IMR-90 (cell line): Measurements from ENCODE around the gene SLX4. TPM values are rescaled to one million over a fixed set of nuclear protein-coding genes. Genes with fewer than 3 reads are reported as not detected.
A peak's percentile ranks its signal among the peaks of the same experiment; 100 is the strongest.

ENCODE experiments used
- ATAC-seq: fragments of 200-7000 bp; cut with Tn5 transposase; 2 replicates; pipeline ENCODE4 v1.9.1; 2020; ENCODE audit warnings: low read depth, mild to moderate bottlenecking, moderate library complexity
- BruUV-seq: library from RNA; stranded (reverse); fragments of 400-500 nt; replicated peaks from 2 replicates; lab custom pipeline; 2021; lab: Mats Ljungman, UMichigan
- CTCF ChIA-PET: fragments of 300-600 bp; formaldehyde crosslinking; extraction: SDS; loops from one replicate; lab custom pipeline; 2021; ENCODE audit warnings: antibody characterized with exemption; lab: Yijun Ruan, JAX
- POLR2A ChIA-PET: fragments of 300-600 bp; sonication (Branson Sonifier 250); formaldehyde crosslinking; loops from one replicate; lab custom pipeline; 2022; ENCODE audit warnings: antibody characterized with exemption; ENCODE audit not compliant: unreplicated experiment; lab: Charles Lee
- DNase-seq: peaks from one replicate; pipeline ENCODE4 v3.0.0; 2013
- H2AFZ ChIP-seq: replicated peaks from 2 replicates; pipeline ENCODE3; 2013; ENCODE audit warnings: low read length, mild to moderate bottlenecking; ENCODE audit not compliant: poor library complexity
- H2AK5ac ChIP-seq: 2 replicates; pipeline ENCODE4 v1.6.1; 2013; ENCODE audit warnings: low read depth, low read length, inconsistent platforms
- H2AK9ac ChIP-seq: replicated peaks from 2 replicates; pipeline ENCODE3; 2013; ENCODE audit warnings: mild to moderate bottlenecking, low read depth, low read length, moderate library complexity; ENCODE audit not compliant: poor library complexity
- H2BK120ac ChIP-seq: 2 replicates; pipeline ENCODE4 v1.6.1; 2013; ENCODE audit warnings: low read depth, low read length, inconsistent platforms
- H2BK15ac ChIP-seq: 3 replicates; pipeline ENCODE4 v1.6.1; 2013; ENCODE audit warnings: low read depth, low read length, inconsistent platforms
- H2BK20ac ChIP-seq: 2 replicates; pipeline ENCODE4 v1.6.1; 2013; ENCODE audit warnings: low read depth, mild to moderate bottlenecking, inconsistent platforms, low read length, moderate library complexity
- H2BK5ac ChIP-seq: 2 replicates; pipeline ENCODE4 v1.6.1; 2013; ENCODE audit warnings: mild to moderate bottlenecking, low read depth, low read length, inconsistent platforms; ENCODE audit not compliant: poor library complexity, severe bottlenecking
- H3K14ac ChIP-seq: replicated peaks from 2 replicates; pipeline ENCODE4 v1.6.1; 2013; ENCODE audit warnings: low read depth, low read length, inconsistent platforms
- H3K18ac ChIP-seq: 2 replicates; pipeline ENCODE4 v1.6.1; 2013; ENCODE audit warnings: low read depth, low read length, control low read depth
- H3K23ac ChIP-seq: 2 replicates; pipeline ENCODE4 v1.6.1; 2013; ENCODE audit warnings: low read depth, low read length, inconsistent platforms
- H3K27ac ChIP-seq: 2 replicates; pipeline ENCODE4 v1.5.1; 2013; ENCODE audit warnings: mild to moderate bottlenecking, control low read depth, low read length; ENCODE audit not compliant: insufficient read depth
- H3K27me3 ChIP-seq: 2 replicates; pipeline ENCODE4 v1.6.1; 2013; ENCODE audit warnings: low read length; ENCODE audit not compliant: control insufficient read depth, insufficient read depth
- H3K36me3 ChIP-seq: 2 replicates; pipeline ENCODE4 v1.6.1; 2013; ENCODE audit warnings: low read length, mixed read lengths; ENCODE audit not compliant: control insufficient read depth, insufficient read depth
- H3K4ac ChIP-seq: 2 replicates; pipeline ENCODE4 v1.6.1; 2013; ENCODE audit warnings: low read depth, low read length, inconsistent platforms
- H3K4me1 ChIP-seq: 2 replicates; pipeline ENCODE4 v1.6.1; 2013; ENCODE audit warnings: low read length, mixed read lengths; ENCODE audit not compliant: control insufficient read depth, insufficient read depth
- H3K4me2 ChIP-seq: 2 replicates; pipeline ENCODE4 v1.6.1; 2013; ENCODE audit warnings: low read depth, mild to moderate bottlenecking, control low read depth, low read length, moderate library complexity
- H3K4me3 ChIP-seq: 2 replicates; pipeline ENCODE4 v1.5.1; 2013; ENCODE audit warnings: low read depth, mild to moderate bottlenecking, control low read depth, low read length, moderate library complexity; ENCODE audit not compliant: insufficient read depth
- H3K56ac ChIP-seq: 2 replicates; pipeline ENCODE4 v1.6.1; 2013; ENCODE audit warnings: low read length, inconsistent platforms; ENCODE audit not compliant: insufficient read depth; ENCODE audit errors: extremely low read depth
- H3K79me1 ChIP-seq, 2 experiments: 2 replicates each; pipeline ENCODE4 v1.6.1; 2013; ENCODE audit warnings: low read length in 2 of 2, inconsistent platforms in 1 of 2, low read depth in 1 of 2
- H3K9ac ChIP-seq: 2 replicates; pipeline ENCODE4 v1.6.1; 2013; ENCODE audit warnings: low read depth, low read length, control low read depth
- H3K9me1 ChIP-seq: 2 replicates; pipeline ENCODE4 v1.6.1; 2013; ENCODE audit warnings: low read length, inconsistent platforms; ENCODE audit not compliant: insufficient read depth
- H3K9me3 ChIP-seq: 2 replicates; pipeline ENCODE4 v1.6.1; 2013; ENCODE audit warnings: low read length; ENCODE audit not compliant: control insufficient read depth, insufficient read depth
- H4K20me1 ChIP-seq: 2 replicates; pipeline ENCODE4 v1.6.1; 2013; ENCODE audit warnings: low read length, inconsistent platforms; ENCODE audit not compliant: insufficient read depth
- H4K5ac ChIP-seq: 2 replicates; pipeline ENCODE4 v1.6.1; 2013; ENCODE audit warnings: mild to moderate bottlenecking, low read depth, low read length, control low read depth
- H4K8ac ChIP-seq, 2 experiments: 2 replicates each; pipeline ENCODE4 v1.6.1; 2013; ENCODE audit warnings: low read depth in 2 of 2, low read length in 2 of 2, control low read depth in 1 of 2, inconsistent platforms in 1 of 2
- H4K91ac ChIP-seq: 2 replicates; pipeline ENCODE4 v1.6.1; 2013; ENCODE audit warnings: low read depth, low read length, inconsistent platforms; ENCODE audit not compliant: insufficient read depth
- CEBPB ChIP-seq: IDR thresholded peaks from 2 replicates; pipeline ENCODE4 v1.6.1; 2012; ENCODE audit warnings: low read depth, low read length, improper control_type of control experiment
- CTCF ChIP-seq: conservative IDR thresholded peaks from 2 replicates; pipeline ENCODE4 v1.5.1; 2012; ENCODE audit warnings: mild to moderate bottlenecking, low read depth, low read length, improper control_type of control experiment
- FOS ChIP-seq: fragments of 150-350 bp; IDR thresholded peaks from 2 replicates; pipeline ENCODE4 v1.6.1; 2016; ENCODE audit warnings: low read depth, low read length
- MXI1 ChIP-seq: IDR thresholded peaks from 2 replicates; pipeline ENCODE4 v1.6.1; 2012; ENCODE audit warnings: low read depth, mild to moderate bottlenecking, low read length, moderate library complexity, borderline replicate concordance
- NFE2L2 ChIP-seq: fragments of 150-350 bp; IDR thresholded peaks from 2 replicates; pipeline ENCODE4 v1.6.1; 2016; ENCODE audit warnings: low read depth, mild to moderate bottlenecking, low read length
- RAD21 ChIP-seq: IDR thresholded peaks from 2 replicates; pipeline ENCODE4 v1.6.1; 2012; ENCODE audit warnings: low read length, improper control_type of control experiment
- RCOR1 ChIP-seq: IDR thresholded peaks from 2 replicates; pipeline ENCODE4 v1.6.1; 2012; ENCODE audit warnings: mild to moderate bottlenecking, low read length, improper control_type of control experiment; ENCODE audit not compliant: insufficient replicate concordance
- RFX5 ChIP-seq: IDR thresholded peaks from 2 replicates; pipeline ENCODE4 v1.8.0; 2012; ENCODE audit warnings: low read depth, mild to moderate bottlenecking, low read length, moderate library complexity
- WGBS, 2 experiments: methylation state at CpG; one replicate each; pipeline versions ENCODE4 v1.1.5 to v1.1.7; 2013; ENCODE audit warnings: missing lambda C conversion rate in 2 of 2; ENCODE audit not compliant: insufficient read length in 1 of 2; ENCODE audit errors: extremely low coverage in 2 of 2; 5-methylcytosine and 5-hydroxymethylcytosine counted together
- dilution Hi-C: fragments of 300-500 bp; cut with HindIII; formaldehyde crosslinking; loops from one replicate; pipeline ENCODE4 v1.14.3; 2018; ENCODE audit warnings: low sequenced_read_pairs; ENCODE audit not compliant: unreplicated experiment
- in situ Hi-C: fragments of 300-500 bp; cut with MboI; formaldehyde crosslinking; loops from 3 replicates; pipeline ENCODE4 v1.14.3; 2019; ENCODE audit warnings: low sequenced_read_pairs, inconsistent platforms, mixed read lengths
- intact Hi-C: fragments of 100-400 bp; cut with micrococcal nuclease; formaldehyde crosslinking; loops from 2 replicates; pipeline ENCODE4 v1.10.0; 2022
- polyA plus RNA-seq, 3 experiments: library from polyadenylated mRNA; depleted of rRNA; stranded (reverse); fragments of >200 nt; gene quantifications; 2 replicates each; pipeline ENCODE4 v1.2.3, GENCODE V29; 2012; ENCODE audit warnings: low replicate concordance in 1 of 3
- total RNA-seq: library from RNA; depleted of rRNA; stranded (reverse); fragments of >200 nt; gene quantifications from 2 replicates; pipeline ENCODE4 v1.2.3, GENCODE V29; 2012
- TF ChIP-seq, protein P1 (sequence below): fragments of 150-350 bp; IDR thresholded peaks from 2 replicates; pipeline ENCODE4 v1.6.1; 2016; ENCODE audit warnings: low read depth, mild to moderate bottlenecking, low read length, moderate library complexity, borderline replicate concordance

The SLX4 gene
- total and polyA plus RNA-seq, 2 of the 4 experiments (the other 2 are of a cell fraction), result 1.3 to 3.1 TPM

GRCh38 chr16:3637371-3637923 lies 26.0 kb upstream of the SLX4 start:
- peaks cover 12 to 20% of the 10 kb centered on the region in 2 experiments for H3K79me1 ChIP-seq
- H2AFZ ChIP-seq, result peak overlapping the region; percentile 47
- peak overlapping the region; percentile 60 for H3K9ac ChIP-seq
- ChIA-PET CTCF (interaction anchor here (1.1 kb wide), 1 partner anchor 53 kb away, joined by 5 read pairs; no protein-coding TSS in a partner anchor), POLR2A (no interaction called here)
- peak; percentile 75; the same call in 1 of the 2 replicates for ATAC-seq
- no peak overlapping the region for H2BK20ac ChIP-seq
- peak overlapping the region; percentile 79 for H3K18ac ChIP-seq
- DNase-seq, result peak; percentile 8
- BruUV-seq, result no TSS peak
- peak overlapping the region; percentile 73 for H3K4ac ChIP-seq
- no peaks in the 10 kb centered on the region for H3K9me3 ChIP-seq
- no peaks in the 10 kb centered on the region; the same call in none of the 2 replicates for H4K20me1 ChIP-seq
- no peak overlapping the region for H3K4me3 ChIP-seq
- no CpG with 5 or more reads among the region's 3 CpGs for WGBS, 2 experiments
- peak overlapping the region; percentile 13; the same call in 1 of the 2 replicates for H3K4me2 ChIP-seq
- peaks cover 6% of the 10 kb centered on the region for H3K4me1 ChIP-seq
- no peak overlapping the region for H2BK5ac ChIP-seq
- peak overlapping the region; percentile 63; the same call in 1 of the 2 replicates for H3K27ac ChIP-seq
- intact Hi-C loops, result no loop called here
- no peak overlapping the region; the same call in 2 of the 3 replicates for H2BK15ac ChIP-seq
- H4K91ac ChIP-seq, result peak overlapping the region; percentile 68
- H3K23ac ChIP-seq, result peak overlapping the region; percentile 48; the same call in 1 of the 2 replicates
- H4K8ac ChIP-seq, result peak overlapping the region; percentile 80 to 86; a peak in 3 of 4 replicates
- no peak overlapping the region for H2BK120ac ChIP-seq
- H4K5ac ChIP-seq, result peak overlapping the region; percentile 94
- in situ Hi-C loops, result no loop called here
- H2AK9ac ChIP-seq, result peak overlapping the region; percentile 58
- dilution Hi-C loops, result no loop called here
- peak overlapping the region; percentile 94 for H3K14ac ChIP-seq
- no peak overlapping the region for H3K56ac ChIP-seq
- TF ChIP-seq NFE2L2, result no peak
- no peak for TF ChIP-seq RCOR1
- no peak for TF ChIP-seq RAD21
- TF ChIP-seq FOS, result no peak
- no peak for TF ChIP-seq RFX5
- TF ChIP-seq CEBPB, result no peak
- TF ChIP-seq CTCF, result no peak
- no peak for TF ChIP-seq MXI1
- TF ChIP-seq, protein P1, sequence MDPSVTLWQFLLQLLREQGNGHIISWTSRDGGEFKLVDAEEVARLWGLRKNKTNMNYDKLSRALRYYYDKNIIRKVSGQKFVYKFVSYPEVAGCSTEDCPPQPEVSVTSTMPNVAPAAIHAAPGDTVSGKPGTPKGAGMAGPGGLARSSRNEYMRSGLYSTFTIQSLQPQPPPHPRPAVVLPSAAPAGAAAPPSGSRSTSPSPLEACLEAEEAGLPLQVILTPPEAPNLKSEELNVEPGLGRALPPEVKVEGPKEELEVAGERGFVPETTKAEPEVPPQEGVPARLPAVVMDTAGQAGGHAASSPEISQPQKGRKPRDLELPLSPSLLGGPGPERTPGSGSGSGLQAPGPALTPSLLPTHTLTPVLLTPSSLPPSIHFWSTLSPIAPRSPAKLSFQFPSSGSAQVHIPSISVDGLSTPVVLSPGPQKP, result no peak
- peaks cover 8% of the 10 kb centered on the region for H3K9me1 ChIP-seq
- peaks cover 7% of the 10 kb centered on the region; the same call in 1 of the 2 replicates for H3K36me3 ChIP-seq
- H3K27me3 ChIP-seq, result no peaks in the 10 kb centered on the region
- H2AK5ac ChIP-seq, result peak overlapping the region; percentile 76; the same call in 1 of the 2 replicates
